HepG2 (cell line): ENCODE results near the gene RUSF1. TPM values are rescaled to one million over a fixed set of nuclear protein-coding genes. Genes with fewer than 3 reads are reported as not detected.

ENCODE experiments used
- ATAC-seq: fragments of 200-7000 bp; cut with Tn5 transposase; 3 replicates; pipeline ENCODE4 v1.9.1; 2020; ENCODE audit warnings: mild to moderate bottlenecking, moderate library complexity
- BruUV-seq: library from RNA; stranded (reverse); fragments of 400-500 nt; replicated peaks from 2 replicates; lab custom pipeline; 2021; lab: Mats Ljungman, UMichigan
- CTCF ChIA-PET: fragments of 300-600 bp; formaldehyde crosslinking; extraction: SDS; loops from one replicate; lab custom pipeline; 2021; ENCODE audit warnings: low total read pairs, inconsistent platforms, low intra/inter-chr PET ratio; lab: Yijun Ruan, JAX
- POLR2A ChIA-PET: fragments of 350-600 bp; sonication (Branson Sonifier 250); formaldehyde crosslinking; loops from one replicate; lab custom pipeline; 2020; ENCODE audit warnings: antibody characterized with exemption, inconsistent platforms; lab: Yijun Ruan, JAX
- DNase-seq: peaks from one replicate; pipeline ENCODE4 v3.0.0-alpha.2; 2015; ENCODE audit warnings: low spot score
- FAIRE-seq: peaks from 3 replicates; lab custom pipeline; 2011; peaks lifted over from hg19 to GRCh38; lab: Jason Lieb, UNC
- H2AFZ ChIP-seq: one replicate; pipeline ENCODE4 v1.6.1; 2011; ENCODE audit warnings: low read length, inconsistent platforms
- H3K27ac ChIP-seq: fragments of 300-600 bp; 3 replicates; pipeline ENCODE4 v1.8.0; 2011; ENCODE audit warnings: mixed run types, mild to moderate bottlenecking, mixed read lengths, low read length, inconsistent platforms; ENCODE audit not compliant: insufficient read depth; ENCODE audit errors: extremely low read length
- H3K27me3 ChIP-seq, 2 experiments: fragments of 200-600 bp in 1 of 2; 2 replicates in 1 of 2; 3 replicates in 1 of 2; pipeline versions ENCODE4 v1.6.0 to v1.8.0; 2011; ENCODE audit warnings: low read length in 2 of 2, mild to moderate bottlenecking in 2 of 2, moderate library complexity in 2 of 2, inconsistent platforms in 1 of 2; ENCODE audit not compliant: insufficient read depth in 2 of 2, control insufficient read depth in 1 of 2
- H3K36me3 ChIP-seq, 2 experiments: fragments of 200-600 bp in 1 of 2; replicated peaks in 1 of 2; 2 replicates in 1 of 2; 3 replicates in 1 of 2; pipeline versions ENCODE4 v1.5.1 to v1.8.0; 2011; ENCODE audit warnings: low read length in 2 of 2, inconsistent platforms in 1 of 2; ENCODE audit not compliant: insufficient read depth in 2 of 2, control insufficient read depth in 1 of 2
- H3K4me1 ChIP-seq: 2 replicates; pipeline ENCODE4 v1.5.1; 2012; ENCODE audit warnings: low read length, inconsistent platforms; ENCODE audit not compliant: insufficient read depth
- H3K4me2 ChIP-seq: 2 replicates; pipeline ENCODE4 v1.6.0; 2011; ENCODE audit warnings: low read depth, low read length, inconsistent platforms
- H3K4me3 ChIP-seq, 3 experiments: fragments of 200-600 bp in 1 of 3; sonication (generic), shearing (Covaris generic) in 1 of 3; replicated peaks in 1 of 3; 2 replicates each; pipeline ENCODE4 v1.5.1; 2011 to 2016; ENCODE audit warnings: low read length in 3 of 3, inconsistent platforms in 2 of 3, low read depth in 2 of 3, mild to moderate bottlenecking in 2 of 3, control low read depth in 1 of 3, mixed read lengths in 1 of 3; ENCODE audit not compliant: insufficient read depth in 1 of 3
- H3K79me2 ChIP-seq: one replicate; pipeline ENCODE4 v1.6.1; 2011; ENCODE audit warnings: low read length, inconsistent platforms; ENCODE audit not compliant: insufficient read depth
- H3K9ac ChIP-seq: 2 replicates; pipeline ENCODE4 v1.6.0; 2011; ENCODE audit warnings: mild to moderate bottlenecking, low read depth, low read length, inconsistent platforms; ENCODE audit not compliant: insufficient read depth
- H3K9me3 ChIP-seq: 2 replicates; pipeline ENCODE4 v1.5.1; 2012; ENCODE audit warnings: mild to moderate bottlenecking, low read length
- H4K20me1 ChIP-seq: 2 replicates; pipeline ENCODE4 v1.6.0; 2011; ENCODE audit warnings: inconsistent platforms, mild to moderate bottlenecking, low read length, moderate library complexity; ENCODE audit not compliant: insufficient read depth
- GABPB1 ChIP-seq: IDR thresholded peaks from 2 replicates; pipeline ENCODE4 v1.6.1; 2016; ENCODE audit warnings: mild to moderate bottlenecking, missing genetic modification reagents, moderate library complexity, missing compliant biosample characterization
- KDM6A ChIP-seq: IDR thresholded peaks from 2 replicates; pipeline ENCODE4 v1.6.1; 2016; ENCODE audit warnings: low read depth
- MAFG ChIP-seq: sonication (generic); formaldehyde crosslinking; IDR thresholded peaks from 2 replicates; pipeline ENCODE4 v1.5.1; 2020; ENCODE audit warnings: mild to moderate bottlenecking, missing genetic modification reagents
- MBD4 ChIP-seq: IDR thresholded peaks from 2 replicates; pipeline ENCODE4 v1.6.1; 2012; ENCODE audit warnings: low read length, inconsistent platforms, borderline replicate concordance
- MED8 ChIP-seq: sonication (generic); formaldehyde crosslinking; IDR thresholded peaks from 2 replicates; pipeline ENCODE4 v1.8.1; 2023; ENCODE audit warnings: mild to moderate bottlenecking, missing genetic modification reagents; ENCODE audit not compliant: insufficient replicate concordance
- MIER2 ChIP-seq: IDR thresholded peaks from 2 replicates; pipeline ENCODE4 v1.6.1; 2016; ENCODE audit warnings: missing biosample characterization, missing genetic modification reagents
- NR2C2 ChIP-seq: sonication (generic); formaldehyde crosslinking; IDR thresholded peaks from 2 replicates; pipeline ENCODE4 v1.4.0; 2020; ENCODE audit warnings: missing genetic modification reagents, mild to moderate bottlenecking, moderate library complexity, borderline replicate concordance
- NR2F6 ChIP-seq, 2 experiments: IDR thresholded peaks; 2 replicates each; pipeline ENCODE4 v1.6.1; 2016; ENCODE audit warnings: antibody characterized with exemption in 1 of 2, mild to moderate bottlenecking in 1 of 2
- POLR2AphosphoS2 ChIP-seq: IDR thresholded peaks from 2 replicates; pipeline ENCODE4 v1.6.1; 2011; ENCODE audit warnings: low read depth, low read length, improper control_type of control experiment
- ZBTB21 ChIP-seq: sonication (generic); formaldehyde crosslinking; IDR thresholded peaks from 2 replicates; pipeline ENCODE4 v1.4.0; 2020; ENCODE audit warnings: missing genetic modification reagents
- ZNF224 ChIP-seq: sonication (generic); formaldehyde crosslinking; IDR thresholded peaks from 2 replicates; pipeline ENCODE4 v1.5.0; 2020; ENCODE audit warnings: mild to moderate bottlenecking, missing genetic modification reagents
- ZNF3 ChIP-seq: IDR thresholded peaks from 2 replicates; pipeline ENCODE4 v1.7.0; 2017; ENCODE audit warnings: inconsistent platforms
- ZNF484 ChIP-seq: sonication (generic); formaldehyde crosslinking; IDR thresholded peaks from 2 replicates; pipeline ENCODE4 v1.5.1; 2020; ENCODE audit warnings: mild to moderate bottlenecking, low read depth, missing genetic modification reagents, borderline replicate concordance
- ZNF556 ChIP-seq: sonication (generic); formaldehyde crosslinking; IDR thresholded peaks from 2 replicates; pipeline ENCODE4 v1.4.0; 2020; ENCODE audit warnings: mild to moderate bottlenecking, missing genetic modification reagents, borderline replicate concordance
- ZNF605 ChIP-seq: sonication (generic); formaldehyde crosslinking; IDR thresholded peaks from 2 replicates; pipeline ENCODE4 v1.8.0; 2022; ENCODE audit warnings: mild to moderate bottlenecking, missing genetic modification reagents
- ZNF878 ChIP-seq: sonication (generic); formaldehyde crosslinking; IDR thresholded peaks from 2 replicates; pipeline ENCODE4 v1.8.1; 2023; ENCODE audit warnings: mild to moderate bottlenecking, missing genetic modification reagents, moderate library complexity
- WGBS: methylation state at CpG from one replicate; pipeline ENCODE4 v1.1.6; 2017; ENCODE audit warnings: low lambda C conversion rate; 5-methylcytosine and 5-hydroxymethylcytosine counted together
- in situ Hi-C: cut with HindIII; loops from 2 replicates; pipeline ENCODE4 v1.10.0; 2017; ENCODE audit warnings: low pct_unique_long_range_greater_than_20kb; ENCODE audit not compliant: extremely low pct_ligation_motif_present
- intact Hi-C: fragments of 100-400 bp; cut with micrococcal nuclease; formaldehyde crosslinking; loops from one replicate; pipeline ENCODE4 v1.10.0; 2022; ENCODE audit not compliant: unreplicated experiment
- polyA plus RNA-seq, 8 experiments: library from polyadenylated mRNA; depleted of rRNA in 3 of 8; stranded (reverse) in 7 of 8; unstranded in 1 of 8; fragments of >200 nt; fragmentation: Illumina TruSeq in 4 of 8; extraction: Trizol in 4 of 8; gene quantifications; 2 replicates each; pipeline versions ENCODE4 v1.2.1 to v1.2.3, GENCODE V29; 2011 to 2016; ENCODE audit warnings: low read depth in 4 of 8, missing spikeins in 1 of 8, mixed read lengths in 1 of 8; ENCODE audit not compliant: insufficient read depth in 1 of 8
- total RNA-seq, 5 experiments: library from RNA; depleted of rRNA; stranded (reverse); fragments of >200 nt; fragmentation: Illumina TruSeq; extraction: Trizol; gene quantifications; 2 replicates each; pipeline ENCODE4 v1.2.3, GENCODE V29; 2016; ENCODE audit warnings: low read depth in 1 of 5
- TF ChIP-seq, protein P1 (sequence below): sonication (generic); formaldehyde crosslinking; IDR thresholded peaks from 2 replicates; pipeline ENCODE4 v1.4.0; 2020; ENCODE audit warnings: missing genetic modification reagents
- TF ChIP-seq, protein P2 (sequence below): IDR thresholded peaks from 2 replicates; pipeline ENCODE4 v1.6.1; 2016; ENCODE audit warnings: mild to moderate bottlenecking, missing biosample characterization, missing genetic modification reagents

Gene RUSF1
- total and polyA plus RNA-seq, 2 of the 13 experiments (the other 11 are each of a cell fraction or from before 2014, with no cell fraction given), result 40.8 to 50.2 TPM

- H3K4me2 ChIP-seq, result peak overlapping the region; percentile 100
- POLR2A ChIA-PET, result interaction anchor here (0.6 to 5.0 kb wide), 20 partner anchors 8 to 396 kb away, joined by 3 to 110 read pairs (median 5); partner anchors contain the start of genes ARMC5, FUS, KAT8 and RUSF1
- DNase-seq, result peak; percentile 93
- 1% methylated on average over 36 of the region's 67 CpGs for WGBS
- intact Hi-C loops, result loop anchor here (1.0 to 5.0 kb wide), 3 partner anchors 18 to 220 kb away; partner anchors contain the start of genes ARMC5 and RUSF1
- CTCF ChIA-PET, result interaction anchor here (1.1 to 1.3 kb wide), 2 partner anchors 19 to 20 kb away, joined by 3 read pairs; no protein-coding TSS in a partner anchor
- H3K9me3 ChIP-seq, result no peaks in the 10 kb centered on the region
- peak overlapping the region; percentile 71 to 94 (median 92) for H3K4me3 ChIP-seq
- peak; percentile 91 for ATAC-seq
- H3K27me3 ChIP-seq, result peaks cover 0 to 19% of the 10 kb centered on the region in 2 experiments; a peak in 3 of 5 replicates
- H3K9ac ChIP-seq, result peak overlapping the region; percentile 74
- no peaks in the 10 kb centered on the region for H4K20me1 ChIP-seq
- BruUV-seq, result no TSS peak
- peak; percentile 95 for FAIRE-seq
- peaks cover 74% of the 10 kb centered on the region for H3K4me1 ChIP-seq
- H3K36me3 ChIP-seq, result no peaks in the 10 kb centered on the region
- H2AFZ ChIP-seq, result no peak overlapping the region
- H3K79me2 ChIP-seq, result no peaks in the 10 kb centered on the region
- in situ Hi-C loops, result no loop called here
- peak overlapping the region; percentile 80 for H3K27ac ChIP-seq
- TF ChIP-seq KDM6A (CRISPR knock-in tag) (peak; percentile 41; the same call in 1 of the 2 replicates), MBD4 (no peak), ZNF224 (CRISPR knock-in tag) (no peak), ZNF484 (CRISPR knock-in tag) (no peak), ZNF605 (CRISPR knock-in tag) (peak; percentile 77), NR2C2 (CRISPR knock-in tag) (peak; percentile 88), MED8 (CRISPR knock-in tag) (peak; percentile 3), GABPB1 (CRISPR knock-in tag) (peak; percentile 78; the same call in 1 of the 2 replicates), MAFG (peak; percentile 59; the same call in 1 of the 2 replicates), POLR2AphosphoS2 (no peak), ZNF3 (CRISPR knock-in tag) (no peak), ZNF878 (CRISPR knock-in tag) (no peak), ZBTB21 (CRISPR knock-in tag) (no peak), ZNF556 (CRISPR knock-in tag) (peak; percentile 83; the same call in 1 of the 2 replicates), NR2F6 (IDR thresholded peaks at IDR 0.05) (peak; percentile 83), NR2F6 (CRISPR knock-in tag; IDR thresholded peaks at IDR 0.05) (peak; percentile 81), MIER2 (CRISPR knock-in tag) (peak; percentile 48; the same call in 1 of the 2 replicates)
- TF ChIP-seq, protein P1, sequence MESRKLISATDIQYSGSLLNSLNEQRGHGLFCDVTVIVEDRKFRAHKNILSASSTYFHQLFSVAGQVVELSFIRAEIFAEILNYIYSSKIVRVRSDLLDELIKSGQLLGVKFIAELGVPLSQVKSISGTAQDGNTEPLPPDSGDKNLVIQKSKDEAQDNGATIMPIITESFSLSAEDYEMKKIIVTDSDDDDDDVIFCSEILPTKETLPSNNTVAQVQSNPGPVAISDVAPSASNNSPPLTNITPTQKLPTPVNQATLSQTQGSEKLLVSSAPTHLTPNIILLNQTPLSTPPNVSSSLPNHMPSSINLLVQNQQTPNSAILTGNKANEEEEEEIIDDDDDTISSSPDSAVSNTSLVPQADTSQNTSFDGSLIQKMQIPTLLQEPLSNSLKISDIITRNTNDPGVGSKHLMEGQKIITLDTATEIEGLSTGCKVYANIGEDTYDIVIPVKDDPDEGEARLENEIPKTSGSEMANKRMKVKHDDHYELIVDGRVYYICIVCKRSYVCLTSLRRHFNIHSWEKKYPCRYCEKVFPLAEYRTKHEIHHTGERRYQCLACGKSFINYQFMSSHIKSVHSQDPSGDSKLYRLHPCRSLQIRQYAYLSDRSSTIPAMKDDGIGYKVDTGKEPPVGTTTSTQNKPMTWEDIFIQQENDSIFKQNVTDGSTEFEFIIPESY, result 0 out of 2 replicates have a peak, but pooled peaks have one; percentile 6
- TF ChIP-seq, protein P2, sequence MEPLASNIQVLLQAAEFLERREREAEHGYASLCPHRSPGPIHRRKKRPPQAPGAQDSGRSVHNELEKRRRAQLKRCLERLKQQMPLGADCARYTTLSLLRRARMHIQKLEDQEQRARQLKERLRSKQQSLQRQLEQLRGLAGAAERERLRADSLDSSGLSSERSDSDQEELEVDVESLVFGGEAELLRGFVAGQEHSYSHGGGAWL (CRISPR knock-in tag), result peak; percentile 56; the same call in 1 of the 2 replicates
These were observed 30.7 kb downstream of the RUSF1 start for GRCh38 chr16:31477220-31478216.
